ENCODE data around the gene DNM3.

The DNM3 gene

DNA sequence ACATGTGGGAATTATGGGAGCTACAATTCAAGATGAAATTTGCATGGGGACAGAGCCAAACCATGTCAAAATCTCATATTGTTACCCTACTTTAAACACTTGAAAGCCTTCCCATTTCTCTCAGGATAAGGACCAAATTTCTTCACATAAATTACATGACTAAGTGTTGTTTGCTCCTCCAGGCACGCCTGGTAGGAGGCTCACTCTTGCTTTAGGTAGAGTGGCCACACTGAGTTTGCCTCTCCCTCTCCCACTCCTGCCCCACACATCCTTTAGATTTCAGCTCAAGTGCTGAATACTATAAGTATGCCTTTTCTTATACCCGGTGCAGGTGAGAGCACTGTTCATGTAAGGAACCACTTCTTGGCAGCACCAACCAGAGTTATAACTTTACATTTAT, 279.1 kb downstream of the DNM3 start:
- DNase-seq, result no peak

DNA sequence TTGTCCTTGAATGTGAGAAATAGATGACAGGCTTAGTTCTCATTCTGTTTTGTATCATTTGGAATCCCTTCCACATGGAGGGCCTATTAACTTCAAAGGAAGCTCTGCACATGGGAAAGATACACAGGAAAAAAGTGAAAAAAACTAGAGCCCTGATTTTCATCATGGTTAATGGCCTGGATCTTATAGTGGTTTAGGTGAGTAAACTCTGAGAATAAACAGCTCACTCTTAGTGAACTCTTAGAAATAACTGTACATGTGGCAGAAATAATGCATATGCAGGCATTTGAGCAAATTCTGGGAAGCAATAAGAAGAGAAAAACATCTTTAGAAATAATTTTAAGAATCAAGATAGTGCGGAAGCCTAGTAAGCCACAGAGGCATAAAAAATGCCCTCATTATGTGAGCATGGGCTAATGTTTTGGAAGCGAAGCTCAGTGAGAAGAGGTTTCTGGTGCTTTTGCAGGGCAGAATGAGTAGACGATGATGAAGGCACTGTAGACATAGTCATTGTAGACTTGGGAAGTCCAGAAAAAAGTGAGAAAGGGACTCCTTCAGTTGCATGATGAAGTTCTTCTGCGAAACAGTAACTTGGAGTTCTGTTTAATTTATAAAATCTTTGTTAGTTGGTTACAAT, 279.9 kb downstream of the DNM3 start:
- no peak for DNase-seq

DNA sequence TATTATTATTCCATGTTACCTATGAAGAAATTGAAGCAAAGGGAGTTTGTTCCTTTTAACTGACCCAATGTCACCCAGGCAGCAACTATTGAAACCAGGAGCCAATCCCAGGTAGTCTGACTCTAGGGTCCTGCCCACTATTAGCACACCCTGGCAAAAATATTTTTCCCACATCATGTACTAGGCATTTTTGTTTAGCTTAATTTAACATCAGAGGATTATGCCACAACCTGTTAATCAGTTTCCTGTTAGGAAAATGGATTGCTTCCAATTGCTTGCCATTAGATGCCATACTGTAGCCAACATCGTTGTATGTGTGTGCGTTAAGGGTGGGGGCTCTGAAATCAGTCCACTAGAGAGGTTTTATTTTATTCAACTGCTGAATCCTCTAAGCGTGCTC, 281.1 kb downstream of the DNM3 start:
- no peak for DNase-seq

DNA sequence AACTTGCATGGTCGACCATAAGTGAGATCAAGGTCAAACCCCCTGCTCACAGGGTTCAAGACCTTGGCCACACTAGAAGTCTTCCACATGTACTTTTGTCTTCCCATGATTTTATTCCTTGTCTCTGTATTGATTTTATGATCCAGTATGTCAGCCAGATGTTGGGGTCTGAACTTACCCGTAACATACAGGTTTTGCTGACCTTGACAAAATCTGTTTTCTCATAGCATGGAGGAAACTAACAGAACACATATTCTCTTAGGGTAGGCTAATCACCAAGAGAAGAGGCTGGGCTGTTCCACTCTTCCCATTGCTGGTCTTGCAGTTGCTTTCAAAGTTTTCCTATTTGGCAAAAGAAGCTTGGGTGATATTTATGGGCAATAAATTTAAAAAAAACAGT, 284.0 kb downstream of the DNM3 start:
- no peak for DNase-seq

DNA sequence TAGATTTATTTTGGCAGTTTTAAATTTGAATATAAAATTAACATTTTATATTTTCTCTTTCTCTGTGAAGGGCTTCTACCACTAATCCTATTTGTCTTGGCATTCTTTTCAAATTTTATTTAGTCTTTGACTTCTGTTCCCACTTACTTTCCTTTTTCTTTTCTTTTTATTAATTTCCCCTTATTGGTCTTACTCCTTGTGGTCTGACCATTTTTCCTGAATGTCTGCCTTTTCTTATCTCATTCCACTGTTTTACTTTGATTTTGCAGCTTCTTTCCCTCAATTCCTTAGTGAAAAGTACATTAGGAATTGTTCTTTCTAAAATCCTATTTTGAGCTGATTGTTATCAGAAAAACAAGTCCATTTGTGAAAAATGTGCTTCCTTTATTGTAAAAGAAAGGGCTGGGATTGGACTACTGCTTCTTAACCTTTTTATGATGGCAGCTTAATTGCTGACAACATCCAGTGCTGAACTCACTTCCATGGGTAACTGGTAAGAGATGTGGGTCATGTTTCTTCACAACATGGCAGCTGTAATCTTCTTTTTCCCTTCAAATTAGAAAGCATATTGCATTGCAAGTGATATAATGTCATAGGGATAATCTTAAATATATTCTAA, 284.6 kb downstream of the DNM3 start:
- no peak for DNase-seq

DNA sequence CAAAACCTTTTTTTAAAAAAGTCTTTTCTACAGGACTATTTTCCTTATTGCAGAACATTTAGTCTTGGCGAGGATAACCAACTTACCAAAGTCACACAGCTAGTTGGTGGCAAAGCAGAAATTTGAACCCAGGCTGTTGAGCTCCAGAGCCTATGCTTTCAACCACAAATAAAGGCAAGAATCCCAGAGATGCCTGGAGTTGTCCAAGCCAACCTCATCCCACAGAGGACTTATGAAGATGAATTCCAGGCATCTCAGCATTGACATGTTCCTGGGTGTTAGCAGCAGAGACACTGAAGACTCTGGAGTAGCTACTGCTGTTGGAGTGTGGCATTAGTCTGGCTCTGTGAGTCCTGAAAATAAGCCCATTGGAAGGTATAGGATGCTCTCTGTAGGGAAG, 291.5 kb downstream of the DNM3 start:
- DNase-seq, result no peak

DNA sequence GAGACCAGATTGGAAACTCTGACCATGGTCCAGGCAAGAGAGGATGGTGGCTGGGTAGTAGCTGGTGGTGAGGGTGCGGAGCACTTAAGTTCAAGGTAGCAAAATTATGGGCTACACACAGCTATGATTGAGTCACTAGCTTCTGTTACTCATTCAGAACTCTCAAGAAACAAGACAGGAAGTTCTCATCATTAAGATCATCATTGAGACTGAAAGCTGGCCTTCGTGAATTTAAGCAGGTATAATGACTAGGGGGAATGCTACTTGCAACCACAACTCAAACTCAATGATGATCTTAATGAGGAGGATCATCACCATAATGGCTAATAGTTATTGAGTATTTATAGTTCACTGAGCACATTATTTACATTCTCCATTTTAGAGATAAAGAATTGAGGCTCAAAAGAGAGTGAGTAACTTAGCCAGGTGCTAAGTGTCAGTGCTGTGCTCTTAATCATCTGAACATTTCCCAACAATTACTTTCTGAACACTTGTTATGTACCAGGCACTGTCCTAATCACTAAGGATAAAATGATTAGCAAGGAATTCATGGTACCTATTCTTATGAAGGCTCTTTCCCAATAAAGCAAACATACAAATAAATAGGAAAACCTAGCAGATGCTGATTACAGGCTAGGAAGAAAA, 292.9 kb downstream of the DNM3 start:
- DNase-seq, result no peak

DNA sequence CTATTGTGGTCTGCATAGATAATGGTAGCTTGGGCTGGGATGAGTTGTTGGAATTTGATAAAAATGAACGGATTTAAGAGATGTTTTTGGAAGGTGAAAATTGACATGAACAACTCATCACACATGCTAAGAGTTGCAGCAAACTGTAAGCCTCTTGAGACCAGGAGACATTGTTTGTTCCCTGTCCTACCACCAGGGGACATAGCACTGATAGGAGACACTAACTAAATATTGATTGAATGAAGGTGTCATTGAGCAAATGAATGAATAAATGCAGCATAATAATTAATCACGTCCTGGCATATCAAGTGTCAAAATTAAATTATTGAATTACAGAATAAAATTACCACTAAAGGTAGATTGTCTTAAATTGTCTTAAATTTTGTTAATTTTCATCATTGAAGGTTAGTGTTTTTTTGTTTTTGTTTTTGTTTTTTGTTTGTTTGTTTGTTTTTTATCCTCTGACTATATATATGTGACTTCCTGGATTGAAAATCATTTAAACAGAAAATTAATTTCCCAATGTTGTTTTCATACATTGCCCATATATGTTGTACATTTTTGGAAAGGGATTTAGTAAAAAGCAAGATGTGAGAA, 293.9 kb downstream of the DNM3 start:
- no peak for DNase-seq

DNA sequence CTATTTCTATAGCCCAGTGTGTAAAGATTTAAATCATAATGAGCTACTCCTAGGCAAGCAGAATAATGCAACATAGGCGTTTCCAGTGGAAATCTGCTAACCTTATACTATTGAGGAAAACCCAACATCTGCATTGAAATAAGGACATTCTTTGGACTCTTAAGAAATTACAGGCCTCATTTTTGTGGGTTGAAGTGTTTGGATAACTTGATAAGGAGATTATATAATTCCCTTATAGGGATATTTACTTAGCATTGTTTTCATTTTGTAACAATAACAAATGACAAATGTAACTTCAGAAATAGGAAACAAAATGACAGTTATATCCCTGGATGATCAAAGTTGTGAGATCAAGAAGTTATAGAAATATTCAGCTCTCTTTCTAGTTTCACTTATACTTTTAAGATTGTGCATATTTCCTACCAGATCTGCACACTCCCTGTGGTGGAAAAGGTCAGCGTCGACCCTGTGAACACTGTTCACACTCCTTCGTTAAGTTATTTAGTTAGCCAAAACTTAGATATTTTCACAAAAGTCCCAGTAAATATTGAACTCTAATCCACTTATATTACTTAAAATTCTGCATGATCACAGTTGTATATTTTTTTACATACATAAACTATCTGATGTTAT, 294.8 kb downstream of the DNM3 start:
- no peak for DNase-seq

DNA sequence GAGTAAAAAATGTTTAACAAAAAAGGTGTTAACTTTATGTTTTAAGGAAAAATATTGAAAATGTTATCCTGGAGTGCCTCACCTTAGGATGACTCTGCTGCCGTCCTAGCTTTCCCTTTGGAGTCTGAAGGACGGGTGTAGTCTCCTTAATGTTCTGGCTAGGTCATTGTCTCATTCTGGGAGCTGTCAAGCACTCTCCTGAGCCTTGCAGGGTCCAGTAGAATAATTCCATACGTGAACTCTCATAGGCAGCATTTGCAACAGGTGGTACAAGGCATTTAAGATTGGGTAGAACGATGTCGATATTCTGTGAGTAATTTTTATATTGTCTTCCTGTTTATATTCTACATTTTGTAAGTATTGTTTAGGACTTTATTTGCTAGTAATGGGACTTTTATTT, 295.6 kb downstream of the DNM3 start:
- no peak for DNase-seq

DNA sequence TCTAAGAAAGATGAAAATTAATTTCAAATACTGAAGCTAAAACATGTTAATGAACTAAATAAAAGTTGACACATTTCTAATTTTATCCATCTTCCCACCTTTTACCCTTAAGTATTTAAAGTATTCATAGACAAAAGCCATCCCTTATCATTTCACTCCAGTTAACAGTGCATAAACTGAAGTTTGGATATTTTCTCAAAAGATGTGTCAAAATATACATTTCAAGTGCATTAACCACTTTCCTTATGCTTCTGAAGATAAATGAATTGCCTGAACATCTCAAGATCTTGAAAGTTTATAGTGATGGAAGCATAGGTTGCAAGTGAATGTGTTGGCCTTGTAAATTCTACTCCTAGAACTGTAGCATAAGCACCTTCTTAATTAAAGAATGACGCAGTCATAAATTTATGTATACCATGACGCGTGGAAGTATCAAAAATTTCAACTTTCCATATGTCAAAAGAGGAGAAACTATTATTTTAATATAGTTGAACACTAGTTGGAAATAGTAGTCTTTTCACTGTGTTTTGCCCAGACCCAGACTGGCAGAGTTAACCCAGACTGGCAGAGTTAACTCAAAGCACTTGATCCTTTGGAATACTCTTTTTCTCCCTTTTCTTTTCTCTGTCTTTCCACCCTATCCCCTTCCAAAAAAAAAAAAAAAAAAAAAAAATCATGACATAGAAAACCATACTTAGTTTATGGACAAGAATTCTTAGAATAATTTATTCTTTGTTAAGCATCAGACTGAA, 296.6 kb downstream of the DNM3 start:
- no peak for DNase-seq

DNA sequence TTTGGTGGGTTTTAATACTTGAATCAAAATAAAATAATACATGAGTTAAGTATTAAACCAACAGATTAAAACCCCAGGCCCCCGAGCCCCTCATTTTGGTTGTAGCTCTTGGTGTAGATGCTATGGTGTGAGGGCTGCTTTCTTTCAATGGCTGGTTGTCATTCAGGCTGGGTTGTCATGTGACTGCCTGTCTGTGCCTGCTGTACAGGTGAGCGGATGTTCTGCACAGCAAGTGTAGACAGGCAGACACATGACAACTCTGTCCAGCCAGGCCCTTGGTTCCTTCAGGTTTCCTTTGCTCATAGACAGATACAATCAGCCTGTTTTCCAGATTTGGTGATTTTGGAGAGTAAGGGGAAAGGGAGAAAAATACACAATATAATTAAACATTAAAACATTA, 297.3 kb downstream of the DNM3 start:
- DNase-seq, result no peak

DNA sequence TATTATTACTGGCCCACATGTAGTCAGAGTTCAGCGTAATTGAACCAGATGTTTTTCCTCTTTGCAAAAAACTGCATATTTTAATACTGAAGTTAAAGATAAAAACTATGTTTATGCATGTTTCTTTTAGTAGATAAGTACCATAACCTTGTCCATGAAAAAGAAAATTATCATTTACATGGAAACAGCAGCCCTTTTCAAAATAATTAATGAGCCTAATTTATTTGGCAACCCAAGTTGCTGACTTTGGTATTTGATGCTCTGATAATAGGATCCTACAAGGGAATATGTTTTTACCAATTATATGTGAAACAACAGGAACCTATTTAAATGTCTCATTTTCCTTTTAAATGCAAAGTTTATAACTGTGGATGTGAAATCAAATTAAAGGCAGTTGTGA, 297.9 kb downstream of the DNM3 start:
- DNase-seq, result no peak

DNA sequence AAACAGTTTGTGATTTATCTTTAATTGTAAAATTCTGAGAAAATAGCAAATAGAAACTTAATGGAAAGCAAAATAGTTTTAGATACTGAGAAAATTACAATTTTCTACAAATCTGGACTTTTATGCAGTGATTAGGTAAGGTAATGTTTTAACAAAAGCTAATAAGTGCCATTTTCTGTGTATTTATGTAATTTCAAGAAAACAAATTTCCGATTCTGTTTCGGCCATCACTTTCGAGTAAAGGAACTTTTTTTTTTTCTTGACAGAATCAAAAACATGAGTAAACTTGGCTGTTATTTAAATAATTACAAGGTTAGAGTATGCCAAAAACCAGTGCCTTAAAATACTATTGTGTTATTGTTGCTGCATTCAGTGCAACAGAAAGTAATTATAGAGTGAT, 298.8 kb downstream of the DNM3 start:
- no peak for DNase-seq

DNA sequence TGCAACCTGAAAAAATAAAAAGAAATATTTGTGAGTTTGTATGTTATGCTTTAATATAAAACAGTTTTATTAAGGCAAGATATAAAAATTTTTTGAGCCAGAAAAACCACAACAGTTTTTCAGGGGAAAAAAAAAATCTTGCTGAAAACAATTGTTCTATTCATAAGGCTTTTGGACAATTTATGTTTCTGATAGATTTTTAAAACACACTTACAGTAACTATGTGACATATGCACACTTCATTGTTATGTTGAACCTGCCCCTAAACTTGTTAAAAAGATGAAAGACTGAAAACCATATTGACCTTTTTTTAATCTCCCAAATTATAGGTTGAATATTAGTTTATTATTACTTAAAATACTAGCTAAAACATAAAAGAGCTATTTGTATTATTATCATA, 299.3 kb downstream of the DNM3 start:
- DNase-seq, result no peak

DNA sequence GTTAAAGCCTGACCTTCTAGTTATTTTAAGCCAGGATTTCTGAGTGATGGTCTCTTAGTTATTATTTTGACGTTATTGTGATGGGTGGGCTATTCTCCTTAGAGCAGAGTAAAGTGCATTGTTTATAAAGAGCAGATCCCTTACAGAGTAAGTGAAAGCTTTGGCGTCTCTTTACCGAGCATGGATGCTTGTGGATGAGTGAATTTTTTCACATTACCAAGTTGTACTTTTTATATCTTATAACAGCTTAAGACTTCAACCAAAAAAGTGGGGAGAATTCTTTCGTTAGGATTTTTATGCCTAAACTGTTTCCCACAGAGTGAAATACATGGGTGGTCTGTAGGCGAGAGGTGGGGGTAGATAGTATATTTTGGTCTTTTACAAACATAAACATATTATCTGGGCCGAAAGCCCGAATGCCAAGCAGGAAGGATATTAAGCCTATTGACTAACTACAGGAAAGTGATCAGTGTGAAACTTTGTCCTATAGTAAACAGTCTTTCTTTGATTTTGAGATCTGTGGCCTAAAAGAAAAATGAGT, 300.1 kb downstream of the DNM3 start:
- DNase-seq, result no peak

DNA sequence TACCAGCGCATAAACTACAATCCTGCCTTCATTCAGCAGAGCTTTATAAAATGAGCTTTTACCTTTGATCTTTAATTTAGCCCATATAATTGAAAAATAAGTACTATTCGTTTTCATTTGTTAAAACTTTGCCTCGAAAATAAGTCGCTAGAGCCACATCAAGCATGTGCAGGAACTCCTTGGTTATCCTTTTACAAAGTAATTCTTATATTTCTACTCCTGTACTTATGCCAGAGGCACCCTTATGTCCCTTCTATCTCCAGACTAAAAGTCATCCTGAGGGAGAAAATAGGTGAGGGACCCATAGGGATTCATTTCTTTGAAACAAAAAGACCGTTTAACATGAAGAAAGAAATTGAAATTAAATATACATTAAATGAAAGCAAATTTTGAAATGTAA, 301.0 kb downstream of the DNM3 start:
- no peak for DNase-seq

DNA sequence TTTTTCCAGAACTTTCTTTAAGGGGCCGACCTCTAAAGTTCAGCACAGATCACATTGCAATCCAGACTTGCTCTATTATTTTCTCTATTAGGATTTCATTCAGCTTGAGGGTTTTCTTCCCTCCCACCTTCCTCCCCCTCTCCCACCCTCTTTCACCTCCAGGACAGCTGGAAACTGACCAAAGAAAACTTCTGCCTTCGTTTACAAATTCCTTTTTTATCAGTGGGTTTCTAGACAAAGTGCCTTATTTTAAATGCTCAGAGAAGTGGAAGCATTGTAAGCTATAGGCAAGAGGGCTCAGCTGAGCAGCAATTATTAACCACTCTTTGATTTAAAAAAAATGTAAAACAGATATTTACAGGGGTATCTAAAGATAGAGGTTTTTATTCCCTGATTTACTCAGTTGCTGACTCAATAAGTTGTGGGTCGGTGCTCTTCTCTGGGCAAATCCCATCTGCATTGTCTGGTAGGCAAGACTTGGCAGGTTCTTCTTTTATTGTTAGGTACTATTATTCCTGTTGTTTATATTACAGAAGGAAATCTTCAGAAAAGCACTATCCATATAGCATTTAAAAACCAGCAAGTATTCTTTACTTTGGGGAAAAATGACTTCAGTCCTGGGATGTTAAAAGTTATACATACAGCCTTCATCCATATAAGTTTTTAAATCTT, 302.2 kb downstream of the DNM3 start:
- DNase-seq, result no peak

DNA sequence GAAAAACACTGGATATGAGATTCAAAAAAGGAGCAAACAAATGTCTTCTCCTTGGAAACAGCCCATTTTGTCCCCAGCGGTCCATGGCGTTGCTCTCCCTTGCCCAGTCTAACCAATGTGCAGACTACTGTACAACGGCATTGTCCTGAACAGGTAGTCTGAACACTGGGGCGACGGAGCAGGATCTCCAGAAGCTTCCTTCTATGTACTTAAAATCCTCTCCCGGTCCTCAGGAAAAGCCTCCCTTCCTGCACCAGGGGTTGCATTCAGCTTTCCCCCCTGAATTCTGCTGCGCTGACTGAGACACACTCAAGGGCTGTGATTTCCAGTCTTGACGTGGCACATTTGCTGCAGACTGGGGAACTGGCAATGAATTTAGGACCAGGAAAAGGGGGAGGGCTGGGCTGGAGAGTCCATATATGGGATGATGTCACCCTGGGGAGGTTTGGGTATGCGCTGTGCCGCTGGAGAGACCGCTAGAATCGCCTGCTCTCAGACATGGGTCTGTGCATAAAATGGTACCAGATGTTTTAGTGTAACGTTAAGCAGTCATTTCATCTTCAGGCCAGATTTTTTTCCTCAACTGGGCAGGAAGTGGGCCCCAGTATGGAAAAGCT, 303.3 kb downstream of the DNM3 start:
- DNase-seq, result no peak

DNA sequence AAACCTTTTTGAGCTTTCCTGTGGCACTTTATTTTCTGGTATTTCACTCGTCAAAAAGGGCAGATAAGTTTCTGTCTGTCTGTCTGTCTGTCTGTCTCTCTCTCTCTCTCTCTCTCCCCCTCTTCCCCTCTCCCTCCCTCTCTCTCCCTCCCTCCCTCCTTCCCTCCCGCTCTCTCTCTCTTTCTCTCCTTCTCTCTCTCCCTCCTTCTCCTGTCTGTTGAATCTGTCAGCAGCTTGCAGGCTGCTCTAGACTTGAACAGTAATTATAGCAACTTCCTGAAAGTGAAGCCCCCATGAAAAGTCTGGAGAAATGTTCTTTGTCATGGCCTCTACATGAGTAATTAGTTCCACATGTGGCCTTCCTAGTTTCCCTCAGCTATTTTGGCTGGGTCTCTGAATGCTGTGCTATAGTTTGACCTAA, 303.9 kb downstream of the DNM3 start:
- DNase-seq, result no peak

DNA sequence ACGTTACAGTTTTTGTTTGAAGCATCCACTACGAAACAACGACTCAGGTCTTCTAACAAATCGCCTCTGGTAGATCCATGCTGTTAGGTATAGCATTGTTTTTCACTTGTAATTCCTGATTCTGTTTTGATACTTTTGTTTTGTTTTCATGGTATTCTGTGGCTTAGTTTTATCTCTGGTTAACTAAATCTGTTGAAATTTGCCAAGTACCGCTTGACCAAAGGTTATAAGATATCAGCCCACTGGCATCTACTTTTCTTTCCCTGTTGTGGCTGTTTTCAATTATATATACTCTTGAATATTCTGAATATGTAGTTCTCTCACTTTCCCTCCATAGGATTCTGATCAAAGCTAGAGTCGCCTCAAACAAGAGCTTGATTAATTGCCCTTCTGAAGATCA, 304.4 kb downstream of the DNM3 start:
- no peak for DNase-seq
